Glomerular endothelial cell (primary cell): ENCODE data around the gene MED13L. TPM values are rescaled to one million over a fixed set of nuclear protein-coding genes. Genes with fewer than 3 reads are reported as not detected.
"Not testable (repeated sequence)": the region's sequence is repeated elsewhere in the genome, so short reads cannot be mapped to it uniquely, and the experiment has no call there.

Source experiments
- DNase-seq: peaks from one replicate; pipeline ENCODE4 v3.0.0-alpha.2; 2011; ENCODE audit warnings: low read depth, low spot score; ENCODE audit errors: extremely low read depth
- total RNA-seq: library from RNA; depleted of rRNA; stranded (reverse); fragments of >200 nt; gene quantifications from 2 replicates; pipeline ENCODE4 v1.2.3, GENCODE V29; 2015

MED13L gene
- total RNA-seq, 1 donor from 2014 or later: 57.5 TPM

GRCh38 chr12:115988625-115989563, 288.6 kb downstream of the MED13L start:
- DNase-seq: no peak

DNA sequence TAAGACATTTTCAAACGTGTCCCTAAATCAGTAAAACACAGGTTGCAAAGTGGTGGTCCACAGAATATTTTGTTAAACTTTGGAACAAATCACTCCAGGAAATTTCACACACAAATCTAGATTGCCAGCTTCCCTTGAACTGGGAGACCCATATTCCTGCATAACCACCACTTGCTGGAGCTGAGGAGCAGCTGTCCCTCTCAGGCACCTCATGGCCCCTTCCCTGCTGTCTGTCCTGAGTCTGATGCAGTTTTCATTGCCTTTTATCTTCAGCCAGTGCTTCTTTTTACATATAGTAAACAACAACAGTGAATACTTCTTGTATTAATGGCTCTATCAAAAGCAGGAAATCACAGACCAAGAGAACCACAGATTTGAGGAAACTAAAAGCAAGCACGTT, 289.3 kb downstream of the MED13L start:
- DNase-seq: no peak

- DNase-seq: no peak
Observed at GRCh38 chr12:115984616-115985015, 292.9 kb downstream of the MED13L start.

DNA sequence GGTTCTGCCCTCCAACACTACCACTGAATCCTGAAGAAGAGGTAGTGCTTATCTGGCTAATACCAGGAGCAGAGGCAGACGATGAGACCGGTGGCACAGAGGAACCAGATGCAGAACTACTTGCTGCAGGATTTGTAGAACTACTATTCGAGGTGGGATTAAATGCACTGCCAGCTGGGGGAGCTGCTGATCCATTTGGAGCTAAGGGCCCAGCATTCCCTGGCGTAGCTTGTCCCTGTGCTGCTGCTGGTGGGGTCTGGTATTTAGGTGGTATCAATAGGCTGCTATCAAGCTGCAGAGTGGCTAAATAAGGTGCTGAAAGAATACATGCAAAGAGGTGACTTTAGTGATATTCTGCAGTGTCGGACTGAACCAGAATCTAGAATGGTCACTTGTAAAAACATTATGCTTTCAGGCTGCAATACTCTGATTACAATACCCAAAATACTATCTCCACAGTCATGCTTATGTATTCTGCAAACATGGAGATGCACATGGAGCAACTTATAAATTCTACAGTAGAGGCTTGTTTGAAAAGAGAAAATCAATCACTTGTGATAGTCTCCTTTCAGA, 294.2 kb downstream of the MED13L start:
- no peak for DNase-seq

GRCh38 chr12:115980339-115980738, 297.2 kb downstream of the MED13L start:
- DNase-seq: no peak

- no peak for DNase-seq
Observed at GRCh38 chr12:115979851-115980250, 297.6 kb downstream of the MED13L start.

DNA sequence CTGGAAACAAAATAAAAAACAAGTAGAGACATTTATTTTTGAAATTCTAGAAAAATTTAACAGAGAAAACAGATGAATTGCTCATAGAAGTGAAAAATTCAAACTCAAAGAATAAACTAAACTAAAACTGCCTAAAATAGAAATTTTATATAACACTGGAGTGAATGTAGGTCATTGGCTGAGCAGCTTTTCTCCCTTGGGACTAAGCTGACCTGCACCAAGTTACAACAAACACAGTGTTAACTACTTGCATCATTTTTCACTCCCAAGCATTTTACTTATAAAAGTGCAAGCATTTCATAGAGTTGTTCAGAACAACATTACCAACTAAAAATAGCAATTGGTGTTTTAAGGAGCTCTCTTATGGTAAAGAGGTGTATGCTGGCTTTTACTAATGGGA, 298.1 kb downstream of the MED13L start:
- no peak for DNase-seq

DNA sequence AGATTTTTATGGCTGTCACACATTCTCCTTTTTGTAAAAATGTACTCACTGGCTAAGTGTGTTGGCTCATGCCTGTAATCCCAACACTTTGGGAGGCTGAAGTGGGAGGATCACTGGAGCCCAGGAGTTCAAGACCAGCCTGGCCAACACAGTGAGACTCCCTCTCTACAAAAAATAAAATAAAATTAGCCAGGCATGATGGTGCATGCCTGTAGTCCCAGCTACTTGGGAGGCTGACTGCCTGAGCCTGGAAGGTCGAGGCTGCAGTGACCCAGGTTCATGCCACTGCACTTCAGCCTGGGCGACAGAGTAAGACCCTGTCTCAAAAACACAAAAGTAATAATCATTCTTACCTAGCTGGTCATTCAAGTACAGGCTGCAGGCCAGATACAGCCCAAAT, 300.7 kb downstream of the MED13L start:
- DNase-seq: not testable (repeated sequence)

DNA sequence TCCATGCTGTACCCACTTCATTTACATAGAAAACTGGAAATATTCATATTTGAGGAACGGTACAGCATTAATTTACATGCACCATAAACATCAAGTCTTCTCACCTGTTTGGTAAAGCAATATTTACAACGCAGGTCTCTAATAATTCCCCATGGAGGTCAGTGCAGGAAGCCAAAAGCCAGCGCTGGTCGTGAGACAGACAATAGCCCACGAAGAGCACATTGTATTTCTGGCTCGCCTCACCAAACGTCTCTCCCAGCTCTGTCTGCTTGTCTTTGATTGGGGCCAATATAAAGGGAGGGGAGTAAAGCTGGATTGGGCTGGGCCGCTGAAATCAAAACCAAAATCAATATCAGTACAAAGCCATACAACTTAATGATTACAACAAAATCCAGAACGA, 302.1 kb downstream of the MED13L start:
- DNase-seq: no peak

DNA sequence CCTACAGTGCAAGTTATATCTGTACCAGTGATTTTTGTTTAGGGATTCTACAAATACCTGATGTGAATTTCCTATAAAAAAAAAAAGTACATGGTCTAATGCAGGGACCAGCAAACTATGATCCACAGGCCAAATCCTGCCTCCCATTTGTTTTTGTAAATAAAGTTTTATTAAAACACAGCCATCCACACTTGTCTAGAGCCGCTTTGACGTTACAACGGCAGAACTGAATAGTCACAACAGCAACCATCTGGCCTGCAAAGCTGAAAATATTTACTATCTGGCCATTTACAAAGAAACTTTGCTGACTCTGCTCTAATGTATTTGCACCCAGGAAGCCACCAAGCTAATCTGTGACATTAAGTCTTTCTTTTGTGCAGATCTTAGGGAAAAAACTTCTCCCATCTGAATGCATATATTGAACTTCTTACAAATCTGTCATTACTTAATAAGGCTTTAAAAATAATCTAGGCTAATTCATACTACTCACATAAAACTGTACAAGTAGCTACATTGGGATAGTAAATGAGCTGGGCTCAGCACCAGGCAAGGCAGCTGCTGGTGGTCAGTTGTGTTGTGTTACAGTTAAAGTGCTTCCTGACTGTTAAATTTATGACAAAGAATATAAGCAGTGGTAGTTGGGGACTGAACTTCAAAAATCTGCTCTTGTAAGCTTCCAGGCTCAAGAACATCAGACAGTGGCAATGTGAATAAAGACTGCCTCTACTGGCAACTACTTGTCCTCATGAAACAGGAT, 303.3 kb downstream of the MED13L start:
- DNase-seq: no peak

- DNase-seq: no peak
Observed at GRCh38 chr12:115973066-115973465, 304.4 kb downstream of the MED13L start.

DNA sequence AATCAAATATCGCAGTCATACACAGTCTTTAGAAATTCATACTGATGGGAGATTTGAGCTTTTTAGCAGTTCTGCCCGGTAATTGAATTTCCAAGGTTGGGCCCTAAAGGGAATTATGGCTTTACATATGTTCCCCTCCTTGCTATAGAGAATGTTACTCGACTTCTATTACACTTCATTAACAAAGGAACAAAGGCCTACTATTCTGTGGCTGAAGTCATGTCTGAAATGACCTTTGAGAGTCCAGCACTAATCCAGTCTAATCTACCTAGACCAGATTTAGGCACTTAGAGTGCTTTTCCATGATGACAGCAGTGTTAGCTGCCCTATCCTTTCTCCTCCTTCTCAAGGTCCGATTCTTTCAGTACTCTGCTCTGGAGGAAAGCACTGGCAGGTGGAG, 305.3 kb downstream of the MED13L start:
- DNase-seq: no peak

GRCh38 chr12:115968211-115968610, 309.3 kb downstream of the MED13L start:
- DNase-seq: no peak

DNA sequence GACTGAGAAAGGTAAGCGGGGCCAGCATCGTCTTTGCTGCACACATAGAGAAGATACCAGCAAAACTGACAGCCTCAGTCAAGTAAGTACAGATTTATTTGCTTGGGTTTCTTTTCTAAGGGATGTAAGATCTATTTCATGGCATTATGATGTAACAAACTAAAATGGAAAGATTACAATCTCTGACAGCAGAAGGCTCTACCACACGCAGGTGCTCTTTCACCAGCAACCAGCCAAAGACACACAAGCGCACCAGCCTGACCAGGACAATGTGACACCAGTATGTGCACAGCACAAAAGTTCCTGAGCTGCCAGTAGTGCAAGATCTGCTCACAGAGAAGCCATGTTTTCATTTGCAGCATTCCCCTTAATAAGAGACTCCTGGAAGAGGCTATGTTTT, 311.1 kb downstream of the MED13L start:
- DNase-seq: no peak

DNA sequence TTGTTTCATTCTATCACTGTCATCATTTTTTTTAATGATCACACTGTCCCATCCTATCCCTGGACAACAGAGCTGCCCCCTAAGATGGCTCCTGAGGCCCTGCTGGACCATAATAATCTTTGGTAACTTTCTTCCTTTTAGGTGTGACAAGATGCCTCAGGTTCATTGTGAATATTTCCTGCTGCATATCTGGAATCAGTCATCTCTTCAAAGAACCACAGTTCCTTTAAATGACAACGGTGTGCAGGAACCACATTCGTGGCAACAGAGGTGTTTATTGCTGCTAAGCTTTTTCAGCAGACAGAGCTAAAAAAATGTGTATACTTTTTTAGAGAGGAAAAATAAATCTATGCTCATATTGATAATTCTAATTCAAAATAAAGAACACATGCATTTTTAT, 312.9 kb downstream of the MED13L start:
- DNase-seq: no peak

- DNase-seq: no peak
Observed at GRCh38 chr12:115964214-115964613, 313.3 kb downstream of the MED13L start.

GRCh38 chr12:115962216-115962615, 315.3 kb downstream of the MED13L start:
- no peak for DNase-seq

DNA sequence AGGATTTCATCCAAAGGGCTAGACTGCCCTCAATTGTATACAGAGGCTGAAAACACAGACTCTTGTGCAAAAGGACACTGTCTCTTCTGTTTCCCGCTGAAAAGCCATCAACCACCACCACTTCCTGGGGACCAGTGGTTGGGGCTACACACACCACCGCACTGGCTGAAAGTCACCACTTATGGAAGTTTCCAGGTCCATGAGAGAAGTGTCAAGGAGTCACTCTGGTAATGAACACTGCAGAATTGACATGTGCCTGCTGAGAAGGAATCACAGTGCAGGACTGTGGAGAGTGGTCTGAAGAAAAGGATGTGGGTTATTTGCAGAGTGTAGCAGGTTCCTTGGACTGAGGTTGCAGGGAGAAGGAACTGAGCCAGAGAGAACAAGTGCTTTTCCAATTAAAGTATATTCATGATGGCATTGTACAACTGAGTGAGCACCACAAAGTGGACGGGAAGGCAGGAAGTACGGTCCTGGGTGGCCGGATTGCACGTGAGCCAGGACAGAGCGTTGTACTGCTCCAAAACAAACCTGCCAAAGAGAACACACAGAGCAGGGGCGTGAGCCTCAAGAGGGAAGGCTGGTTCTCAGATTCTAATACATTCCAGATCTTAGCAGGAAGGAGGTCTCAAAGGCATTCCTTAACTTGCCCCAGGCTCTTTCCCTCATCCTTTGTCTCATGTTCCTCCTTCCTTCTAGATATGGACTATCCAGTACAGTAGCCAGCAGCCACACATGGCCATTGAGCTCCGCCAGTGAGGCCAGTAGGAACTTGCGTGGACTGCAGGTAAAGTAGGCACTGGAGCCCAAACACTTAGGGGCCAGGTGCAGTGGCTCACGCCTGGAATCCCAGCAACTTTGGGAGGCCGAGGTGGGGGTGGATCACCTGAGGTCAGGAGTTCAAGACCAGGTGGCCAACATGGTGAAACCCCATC, 316.4 kb downstream of the MED13L start:
- DNase-seq: no peak

GRCh38 chr12:115957686-115958290, 319.7 kb downstream of the MED13L start:
- no peak for DNase-seq

DNA sequence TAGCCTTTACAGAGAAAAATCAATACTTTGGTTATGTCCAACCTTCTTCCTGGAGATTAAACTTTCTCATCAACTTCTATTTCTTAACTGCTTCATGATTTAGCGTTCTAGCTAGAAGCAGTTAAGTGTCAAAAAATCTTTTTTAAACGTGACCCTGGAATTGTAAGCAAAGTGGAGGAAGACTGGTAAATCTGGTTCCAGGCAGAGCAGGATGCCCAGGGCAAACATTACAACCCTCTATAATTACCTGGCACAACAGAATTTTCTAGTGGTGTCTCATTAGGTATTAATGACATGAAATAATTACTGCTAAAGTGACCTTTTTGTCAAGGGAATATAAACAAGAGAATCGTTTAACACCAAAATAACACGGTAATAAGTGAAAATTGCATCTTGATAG, 320.8 kb downstream of the MED13L start:
- no peak for DNase-seq
